ENCODE data around the gene THAP12.
"Not testable (repeated sequence)": the region's sequence is repeated elsewhere in the genome, so short reads cannot be mapped to it uniquely, and the experiment has no call there.

Gene THAP12

GRCh38 chr11:76323375-76323774, 57.6 kb downstream of the THAP12 start:
- FAIRE-seq = not testable (repeated sequence)

GRCh38 chr11:76322942-76323341, 58.0 kb downstream of the THAP12 start:
- FAIRE-seq = no peak

- FAIRE-seq = no peak
Measured at GRCh38 chr11:76322540-76322939, 58.4 kb downstream of the THAP12 start.

GRCh38 chr11:76321820-76322524, 59.0 kb downstream of the THAP12 start:
- no peak for FAIRE-seq

GRCh38 chr11:76321340-76321739, 59.6 kb downstream of the THAP12 start:
- FAIRE-seq = no peak

GRCh38 chr11:76320929-76321328, 60.0 kb downstream of the THAP12 start:
- FAIRE-seq = no peak

- FAIRE-seq = not testable (repeated sequence)
Measured at GRCh38 chr11:76319798-76320197, 61.1 kb downstream of the THAP12 start.

- FAIRE-seq = no peak
Measured at GRCh38 chr11:76318744-76319384, 62.1 kb downstream of the THAP12 start.

GRCh38 chr11:76317296-76317695, 63.6 kb downstream of the THAP12 start:
- FAIRE-seq = no peak

- no peak for FAIRE-seq
Measured at GRCh38 chr11:76316726-76317125, 64.2 kb downstream of the THAP12 start.

- FAIRE-seq = no peak
Measured at GRCh38 chr11:76315182-76315853, 65.6 kb downstream of the THAP12 start.

- FAIRE-seq = no peak
Measured at GRCh38 chr11:76314741-76315090, 66.2 kb downstream of the THAP12 start.

GRCh38 chr11:76313913-76314740, 66.8 kb downstream of the THAP12 start:
- no peak for FAIRE-seq

- no peak for FAIRE-seq
Measured at GRCh38 chr11:76313271-76313670, 67.7 kb downstream of the THAP12 start.

- no peak for FAIRE-seq
Measured at GRCh38 chr11:76310832-76311595, 69.9 kb downstream of the THAP12 start.

GRCh38 chr11:76307978-76308747, 72.8 kb downstream of the THAP12 start:
- no peak for FAIRE-seq

- FAIRE-seq = no peak
Measured at GRCh38 chr11:76307396-76307795, 73.5 kb downstream of the THAP12 start.

GRCh38 chr11:76303399-76303798, 77.5 kb downstream of the THAP12 start:
- FAIRE-seq = no peak

GRCh38 chr11:76302996-76303395, 77.9 kb downstream of the THAP12 start:
- FAIRE-seq = no peak

All from TTC549 (cell line).